ENCODE measurements around the gene PIK3CA.
A peak's percentile ranks its signal among the peaks of the same experiment; 100 is the strongest.
"Not testable (repeated sequence)": the region's sequence is repeated elsewhere in the genome, so short reads cannot be mapped to it uniquely, and the experiment has no call there.

The PIK3CA gene

GRCh38 chr3:179113903-179114302 is 34.3 kb upstream of the PIK3CA start:
- no peak for TF ChIP-seq CTCF (IDR thresholded peaks at IDR 0.05; ENCODE audit: low read depth, low read length)
- peak in 1 of 2 donors; percentile 24 for DNase-seq (ENCODE audit: low read depth in 2 of 2)

GRCh38 chr3:179115444-179115843 is 32.7 kb upstream of the PIK3CA start:
- peak in 1 of 2 donors; percentile 44 for DNase-seq (ENCODE audit: low read depth in 2 of 2)
- not testable (repeated sequence) for H3K4me3 ChIP-seq (replicated peaks in 1 of 2; ENCODE audit: low read depth in 2 of 2, low read length in 2 of 2)

More at GRCh38 chr3:179113903-179114302, 34.3 kb upstream of the PIK3CA start:
- H3K4me3 ChIP-seq (replicated peaks in 1 of 2; ENCODE audit: low read depth in 2 of 2, low read length in 2 of 2): no peak overlapping the region

- H3K4me3 ChIP-seq (replicated peaks in 1 of 2; ENCODE audit: low read depth in 2 of 2, low read length in 2 of 2): no peak overlapping the region
- TF ChIP-seq CTCF (IDR thresholded peaks at IDR 0.05; ENCODE audit: low read depth, low read length): no peak
- no peak for DNase-seq (ENCODE audit: low read depth in 2 of 2)
Observed at GRCh38 chr3:179116816-179117215, 31.3 kb upstream of the PIK3CA start.

- DNase-seq (ENCODE audit: low read depth in 2 of 2); H3K4me3 ChIP-seq (replicated peaks in 1 of 2; ENCODE audit: low read depth in 2 of 2, low read length in 2 of 2): not testable (repeated sequence)
Observed at GRCh38 chr3:179132191-179132890, 15.8 kb upstream of the PIK3CA start.

- no peak for TF ChIP-seq CTCF (IDR thresholded peaks at IDR 0.05; ENCODE audit: low read depth, low read length)
- no peak overlapping the region for H3K4me3 ChIP-seq (replicated peaks in 1 of 2; ENCODE audit: low read depth in 2 of 2, low read length in 2 of 2)
- DNase-seq (ENCODE audit: low read depth in 2 of 2): no peak
Observed at GRCh38 chr3:179133575-179133974, 14.6 kb upstream of the PIK3CA start.

GRCh38 chr3:179136195-179136594 is 12.0 kb upstream of the PIK3CA start:
- DNase-seq (ENCODE audit: low read depth in 2 of 2): no peak
- TF ChIP-seq CTCF (IDR thresholded peaks at IDR 0.05; ENCODE audit: low read depth, low read length): no peak
- H3K4me3 ChIP-seq (replicated peaks in 1 of 2; ENCODE audit: low read depth in 2 of 2, low read length in 2 of 2): no peak overlapping the region

GRCh38 chr3:179141890-179142289 is 6.3 kb upstream of the PIK3CA start:
- TF ChIP-seq CTCF (IDR thresholded peaks at IDR 0.05; ENCODE audit: low read depth, low read length): no peak
- no peak for DNase-seq (ENCODE audit: low read depth in 2 of 2)
- H3K4me3 ChIP-seq (replicated peaks in 1 of 2; ENCODE audit: low read depth in 2 of 2, low read length in 2 of 2): no peak overlapping the region

- peak; percentile 55 for TF ChIP-seq CTCF (IDR thresholded peaks at IDR 0.05; ENCODE audit: low read depth, low read length)
- peak overlapping the region; percentile 87 for H3K4me3 ChIP-seq (replicated peaks in 1 of 2; ENCODE audit: low read depth in 2 of 2, low read length in 2 of 2)
Observed at GRCh38 chr3:179146911-179147513, 1.1 kb upstream of the PIK3CA start.

More at GRCh38 chr3:179146911-179147513, 1.1 kb upstream of the PIK3CA start:
- DNase-seq (ENCODE audit: low read depth in 2 of 2): peak; percentile 75 to 83

Measured in cardiac fibroblast (primary cell).